HG02759 (cell line): ENCODE measurements around the gene ATP2B1.
"Not testable (repeated sequence)": the region's sequence is repeated elsewhere in the genome, so short reads cannot be mapped to it uniquely, and the experiment has no call there.

Experiments
- ATAC-seq: cut with Tn5 transposase; IDR thresholded peaks from one replicate; pipeline ENCODE4 v1.9.1; 2021; ENCODE audit warnings: mild to moderate bottlenecking, moderate library complexity; ENCODE audit not compliant: unreplicated experiment

The ATP2B1 gene

DNA sequence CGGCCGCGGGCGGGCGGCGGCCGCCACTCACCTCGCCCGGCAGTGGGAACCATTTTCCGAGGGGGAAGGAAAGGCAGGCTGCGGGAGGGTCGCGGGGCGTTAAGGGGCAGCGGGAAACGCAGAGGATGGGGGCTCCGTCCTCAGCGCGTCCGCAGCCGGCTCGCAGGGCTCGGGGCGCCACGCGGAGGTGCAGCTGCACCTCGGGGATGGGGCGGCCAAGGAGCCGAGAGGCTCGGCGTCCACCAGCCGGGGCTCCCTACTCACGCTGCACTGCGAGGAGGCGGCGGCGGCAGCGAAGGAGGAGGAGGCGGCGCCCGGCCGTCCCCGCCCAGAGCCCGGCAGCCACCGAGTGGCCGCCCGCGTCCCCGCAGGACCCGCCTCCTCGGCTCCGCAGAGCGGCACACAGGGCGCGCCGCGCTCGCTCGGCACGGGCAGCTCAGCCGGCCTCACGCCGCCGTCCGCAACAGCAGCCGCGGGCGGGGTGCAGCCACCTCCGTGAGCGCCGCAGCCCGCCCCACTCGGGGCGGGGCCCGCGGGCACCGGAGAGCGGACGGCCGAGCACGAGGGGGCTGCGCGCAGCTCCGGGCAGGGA, at the start of gene ATP2B1:
Gene ATP2B1, minus strand, starts transcription at position 274 of the 592 bp plus-strand sequence. CDS start 52,952 bp downstream, outside the sequence.
- peak; percentile 63 for ATAC-seq

DNA sequence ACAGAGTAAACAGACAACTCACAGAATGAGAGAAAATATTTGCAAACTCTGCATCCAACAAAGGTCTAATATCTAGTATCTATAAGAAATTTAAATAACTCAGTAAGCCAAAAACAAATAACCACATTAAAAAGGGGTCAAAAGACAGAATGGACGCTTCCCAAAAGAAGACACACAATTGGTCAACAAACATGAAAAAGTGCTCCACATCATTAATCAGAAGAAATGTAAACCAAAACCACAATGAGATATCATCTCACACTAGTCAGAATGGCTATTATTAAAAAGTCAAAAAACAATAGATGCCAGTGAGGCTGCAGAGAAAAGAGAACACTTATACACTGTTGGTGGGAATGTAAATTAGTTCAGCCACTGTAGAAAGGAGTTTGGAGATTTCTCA, 49.3 kb upstream of the ATP2B1 start:
- ATAC-seq: not testable (repeated sequence)

DNA sequence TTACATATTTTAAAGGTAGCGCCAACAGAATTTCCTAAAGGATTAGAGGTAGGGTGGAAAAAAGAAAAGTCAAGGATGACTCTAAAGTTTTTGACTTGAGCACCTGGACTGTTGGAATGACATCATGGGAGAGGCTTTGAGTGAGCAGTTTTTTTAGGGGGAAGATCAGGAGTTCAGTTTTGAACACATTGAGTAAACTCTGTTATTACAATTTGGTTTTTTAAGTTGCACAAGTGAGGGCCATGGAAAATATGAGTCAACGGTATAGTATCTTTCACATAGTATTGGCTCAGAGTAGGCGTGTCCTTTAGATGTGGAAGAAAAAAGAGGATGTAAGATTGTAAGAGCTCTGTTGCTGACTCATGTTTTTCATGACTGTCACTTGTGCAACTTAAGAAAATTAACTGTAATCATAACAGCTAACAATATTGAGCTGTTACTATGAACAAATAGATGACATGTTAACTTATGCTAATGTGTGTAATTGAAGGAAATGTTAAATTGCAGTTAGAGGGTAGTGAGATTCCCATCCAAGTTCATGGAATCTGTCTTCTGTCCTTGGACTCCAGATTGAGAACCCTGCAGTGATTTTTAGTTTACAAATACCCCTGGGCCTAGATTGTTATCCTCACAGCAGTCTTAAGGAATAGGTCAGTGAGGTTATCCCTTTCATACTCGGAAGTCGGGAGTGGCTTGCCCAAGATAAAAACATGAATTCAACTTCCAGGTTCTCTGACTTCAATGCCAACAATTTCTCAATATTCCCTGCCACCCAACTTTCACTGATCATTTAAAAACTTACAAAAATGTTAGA, 48.2 kb upstream of the ATP2B1 start:
- peak; percentile 93 for ATAC-seq

DNA sequence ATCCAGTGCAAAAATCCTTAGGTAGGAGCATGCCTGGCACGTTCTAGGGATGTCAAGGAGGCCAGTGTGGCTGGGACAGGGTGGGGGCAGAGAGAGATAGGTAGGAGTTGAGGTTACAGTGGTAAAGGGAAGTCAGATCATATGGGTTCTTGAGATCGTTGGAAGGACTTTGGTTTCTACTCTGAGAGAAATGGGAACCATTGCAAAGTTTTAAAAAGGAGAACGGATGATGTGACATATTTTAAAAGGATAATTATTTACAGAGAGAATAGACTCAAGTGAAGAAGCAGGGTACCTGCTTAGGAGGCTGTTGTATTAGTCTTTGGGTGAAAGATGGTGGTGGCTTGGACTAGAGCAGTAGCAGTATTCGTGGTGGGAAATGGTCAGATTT, 47.6 kb upstream of the ATP2B1 start:
- peak; percentile 10 for ATAC-seq

DNA sequence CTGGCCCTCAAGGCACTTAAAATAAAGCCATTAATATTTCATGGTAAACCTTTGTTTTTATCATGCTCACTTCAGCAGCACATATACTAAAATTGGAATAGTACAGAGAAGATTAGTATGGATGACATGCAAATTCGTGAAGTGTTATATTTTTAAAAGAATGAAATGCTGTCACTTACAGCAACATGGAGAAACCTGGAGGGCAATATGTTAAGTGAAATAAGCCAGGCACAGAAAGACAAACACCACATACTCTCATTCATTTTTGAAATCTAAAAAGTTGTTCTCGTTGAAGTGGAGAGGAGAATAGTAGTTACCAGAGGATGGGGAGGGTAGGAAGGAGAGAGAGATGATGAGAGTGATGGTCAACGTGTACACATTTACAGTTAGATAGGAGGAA, 45.4 kb upstream of the ATP2B1 start:
- no peak for ATAC-seq

DNA sequence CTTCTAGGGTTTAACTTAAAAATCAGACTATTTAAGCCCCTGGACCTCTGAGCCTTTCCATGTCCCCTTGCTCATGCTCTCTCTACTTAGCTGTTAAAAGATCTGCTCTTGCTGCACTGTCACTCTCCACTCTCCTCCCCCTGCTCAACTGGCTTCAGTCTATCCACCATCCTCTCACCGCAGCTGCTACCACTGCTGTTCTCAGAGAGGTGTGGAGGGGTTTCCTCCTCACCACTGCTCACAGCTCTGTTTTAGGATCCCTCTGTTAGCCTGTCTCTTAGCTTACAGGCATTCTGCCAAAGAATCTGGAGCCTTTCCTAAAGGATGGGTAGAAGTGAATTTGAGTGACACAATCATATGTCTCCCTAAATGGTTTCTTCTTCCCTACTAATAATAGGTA, 43.7 kb upstream of the ATP2B1 start:
- peak; percentile 45 for ATAC-seq

DNA sequence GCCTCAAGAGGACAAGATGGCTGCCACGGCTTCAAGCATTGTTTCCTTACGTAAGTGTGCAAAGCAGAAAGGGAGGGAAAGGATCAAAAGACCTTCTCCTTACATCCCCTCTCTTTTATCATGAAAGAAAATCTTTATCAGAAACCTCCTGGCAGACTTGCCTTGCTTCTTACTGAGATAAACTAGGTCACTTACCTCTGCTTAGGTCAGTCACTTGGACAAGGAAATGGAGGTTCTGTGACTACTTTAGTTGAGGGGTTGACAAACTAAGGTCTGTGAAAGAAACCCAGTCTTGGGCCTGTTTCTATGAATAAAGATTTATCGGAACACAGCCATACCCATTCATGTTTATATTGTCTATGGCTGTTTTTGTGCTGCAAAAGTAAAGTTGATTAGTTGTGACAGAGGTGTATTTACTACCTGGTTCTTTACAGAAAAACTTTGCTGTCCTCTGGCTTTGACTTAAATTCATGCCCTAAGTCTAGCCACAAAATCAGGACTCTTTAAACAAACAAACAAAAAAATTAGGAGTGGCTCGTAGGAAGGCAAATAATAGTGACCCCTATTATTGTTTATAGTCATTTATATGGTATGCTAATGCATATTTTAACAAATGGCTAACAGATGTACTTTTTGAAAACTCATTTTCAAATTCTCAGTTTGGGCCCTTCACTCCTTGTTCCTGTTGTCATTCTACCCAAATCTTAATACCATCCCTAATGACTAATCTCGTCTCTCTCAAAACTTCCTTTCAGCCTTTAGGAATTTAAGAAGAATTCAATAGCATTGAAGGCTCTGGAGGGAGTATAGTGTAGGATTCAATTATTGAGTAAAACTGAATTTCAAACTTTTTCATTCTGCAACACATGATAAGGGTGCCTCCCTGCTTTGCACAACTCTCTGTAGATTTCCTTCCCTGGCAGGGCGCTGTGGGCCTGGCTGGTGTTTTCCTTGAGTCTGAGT, 42.0 kb upstream of the ATP2B1 start:
- no peak for ATAC-seq

DNA sequence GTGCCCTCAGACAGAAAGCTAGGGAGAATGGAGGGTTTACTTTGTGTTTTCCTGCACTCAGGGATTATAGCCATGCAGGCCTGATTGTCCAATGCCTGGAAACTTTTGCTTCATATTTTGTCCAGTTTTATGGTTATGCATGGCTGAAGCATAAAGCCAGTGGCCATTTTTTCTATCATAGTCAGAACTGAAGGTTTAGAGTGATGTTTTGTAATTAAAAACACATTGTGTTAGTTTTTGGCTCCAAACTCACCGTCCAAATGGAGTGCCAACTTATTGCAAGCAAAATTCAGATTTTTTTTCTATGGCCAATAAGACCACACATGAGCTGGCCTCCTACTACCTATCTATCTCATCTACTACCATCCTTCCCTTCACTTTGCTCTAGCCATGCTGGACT, 40.2 kb upstream of the ATP2B1 start:
- ATAC-seq: no peak

DNA sequence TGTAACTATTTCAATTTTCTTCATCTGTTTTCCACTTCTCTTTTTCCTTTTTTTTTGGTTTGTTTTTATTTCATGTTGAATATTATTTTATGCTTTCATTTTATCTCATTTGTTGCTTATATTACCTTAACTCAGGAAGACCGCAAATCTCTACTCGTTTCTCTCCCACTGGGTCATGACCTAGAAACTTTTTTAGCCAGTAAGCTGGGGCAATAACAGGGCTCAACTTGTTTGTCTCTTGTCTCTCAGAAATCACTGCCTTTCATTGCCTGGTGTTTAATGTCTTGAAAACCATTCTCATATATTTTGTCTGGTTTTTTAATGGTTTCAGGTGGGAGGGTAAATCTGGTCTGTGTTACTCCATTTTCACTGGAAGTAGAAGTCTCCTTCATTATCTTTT, 36.6 kb upstream of the ATP2B1 start:
- no peak for ATAC-seq

DNA sequence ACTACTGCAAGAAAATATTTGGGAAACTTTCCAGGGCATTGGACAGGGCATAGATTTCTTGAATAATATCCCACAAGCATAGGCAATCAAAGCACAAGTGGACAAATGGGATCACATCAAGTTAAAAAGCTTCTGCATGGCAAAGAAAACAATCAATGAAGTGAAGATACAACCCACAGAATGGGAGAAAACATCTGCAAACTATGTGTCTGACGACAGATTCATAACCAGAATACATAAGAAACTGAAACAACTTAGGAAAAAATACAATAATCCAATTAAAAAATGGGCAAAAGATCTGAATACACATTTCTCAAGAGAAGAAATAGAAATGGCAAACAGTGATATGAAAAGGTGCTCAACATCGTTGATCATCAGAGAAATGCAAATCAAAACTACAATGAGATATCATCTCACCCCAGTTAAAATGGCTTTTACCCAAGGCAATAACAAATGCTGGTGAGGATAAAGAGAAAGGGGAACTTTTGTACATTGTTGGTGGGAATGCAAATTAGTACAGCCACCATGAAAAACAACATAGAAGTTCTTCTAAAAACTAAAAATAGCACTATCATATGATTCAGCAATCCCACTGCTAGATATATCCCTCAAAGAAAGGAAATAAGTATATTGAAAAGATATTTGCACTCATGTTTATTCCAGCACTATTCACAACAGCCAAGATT, 33.8 kb upstream of the ATP2B1 start:
- no peak for ATAC-seq

DNA sequence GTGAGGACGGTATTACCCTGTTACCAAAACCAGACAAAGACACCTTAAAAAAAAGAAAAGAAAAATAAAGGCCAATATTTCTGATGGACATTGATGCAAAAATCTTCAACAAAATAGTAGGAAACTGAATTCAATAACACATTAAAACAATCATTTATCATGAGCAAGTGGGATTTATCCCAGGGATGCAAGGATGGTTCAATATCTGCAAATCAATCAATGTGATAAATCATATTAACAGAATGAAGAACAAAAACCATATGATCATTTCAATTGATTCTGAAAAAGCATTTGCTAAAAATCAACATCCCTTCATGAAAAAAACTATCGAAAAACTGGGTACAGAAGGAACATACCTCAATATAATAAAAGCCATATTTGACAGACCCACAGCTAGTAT, 32.3 kb upstream of the ATP2B1 start:
- no peak for ATAC-seq

DNA sequence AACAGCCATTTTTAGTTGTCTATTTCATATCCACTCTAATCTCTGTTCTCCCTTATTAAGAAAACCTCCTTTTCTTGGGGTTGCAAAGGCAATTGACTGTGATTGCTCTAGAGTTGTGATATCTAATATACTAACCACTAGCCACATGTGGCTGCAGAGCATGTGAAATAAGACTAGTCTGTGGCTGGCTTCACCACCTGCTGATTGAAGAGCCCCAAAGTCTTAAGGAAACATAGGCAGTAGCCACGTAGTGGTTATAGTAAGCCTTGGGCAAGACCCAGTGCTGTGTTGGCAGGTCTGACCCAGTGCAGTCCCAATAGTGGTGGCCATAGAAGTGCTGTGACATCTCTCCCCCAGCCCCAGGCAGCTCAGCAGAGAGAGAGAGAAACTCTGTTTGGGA, 28.4 kb upstream of the ATP2B1 start:
- no peak for ATAC-seq

DNA sequence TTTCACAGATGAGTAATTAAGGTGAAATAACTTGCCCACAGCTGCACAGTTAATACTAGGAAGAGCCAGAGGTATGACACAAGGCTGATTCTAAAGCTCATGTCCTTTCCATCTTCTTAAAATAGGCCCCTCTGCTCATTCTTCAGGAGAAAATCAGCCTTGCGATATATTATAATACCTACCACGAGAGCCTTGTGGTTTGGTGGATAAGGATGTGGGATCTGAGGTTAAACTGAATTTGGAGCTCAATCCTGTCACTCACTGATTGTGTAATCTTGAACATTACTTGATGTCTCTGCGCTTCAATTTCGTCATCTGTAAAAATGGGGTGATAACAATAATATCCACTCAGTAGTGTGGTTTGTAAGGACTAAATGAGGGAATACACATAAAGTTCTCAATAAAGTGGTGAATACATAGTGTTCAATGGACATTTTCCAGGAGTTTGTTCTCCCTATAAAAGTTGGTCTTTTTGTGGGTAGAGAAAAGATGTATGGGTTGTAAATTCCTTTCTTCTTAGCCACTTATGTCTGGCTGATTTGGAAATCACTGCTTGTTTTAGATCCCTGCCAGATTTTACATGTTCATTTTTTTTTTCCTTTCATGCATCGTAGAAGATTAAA, 25.1 kb upstream of the ATP2B1 start:
- no peak for ATAC-seq

DNA sequence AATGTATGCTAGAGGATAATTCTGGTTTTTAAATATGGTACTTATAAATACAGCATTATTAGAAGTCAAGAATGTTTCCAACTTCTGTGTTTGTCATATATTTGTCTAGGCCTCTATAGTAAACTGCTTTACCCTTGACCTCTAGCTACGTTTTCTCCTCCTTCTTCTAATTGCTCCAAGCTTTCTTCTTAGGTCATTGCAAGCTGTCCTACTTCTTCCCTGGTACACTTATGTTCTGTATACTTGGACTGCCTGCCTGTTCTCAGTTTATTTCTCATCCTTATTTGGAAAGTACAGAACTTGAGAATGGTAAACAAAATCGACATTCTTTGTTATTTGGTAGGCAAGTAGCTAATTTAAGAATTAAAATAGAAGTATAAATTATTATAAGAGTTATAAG, 23.9 kb upstream of the ATP2B1 start:
- no peak for ATAC-seq

DNA sequence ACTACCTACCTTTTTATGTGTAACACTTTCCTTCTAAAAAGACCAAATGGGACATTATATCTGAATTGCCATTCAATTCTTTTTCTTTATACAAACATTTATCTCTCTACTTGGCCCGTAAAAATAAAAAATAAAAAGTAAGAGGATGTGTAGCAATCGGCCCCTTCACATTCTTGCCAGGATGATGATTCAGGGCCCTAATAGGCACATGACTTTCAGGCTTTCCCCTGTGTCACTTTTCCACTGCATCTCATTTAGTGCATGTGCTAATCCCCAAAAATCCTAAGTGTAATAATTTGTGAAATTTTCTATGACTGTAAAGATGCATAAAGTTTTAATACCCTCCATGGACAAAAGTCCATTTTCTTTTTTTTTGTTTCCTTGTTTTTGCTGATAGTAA, 23.0 kb upstream of the ATP2B1 start:
- ATAC-seq: no peak

DNA sequence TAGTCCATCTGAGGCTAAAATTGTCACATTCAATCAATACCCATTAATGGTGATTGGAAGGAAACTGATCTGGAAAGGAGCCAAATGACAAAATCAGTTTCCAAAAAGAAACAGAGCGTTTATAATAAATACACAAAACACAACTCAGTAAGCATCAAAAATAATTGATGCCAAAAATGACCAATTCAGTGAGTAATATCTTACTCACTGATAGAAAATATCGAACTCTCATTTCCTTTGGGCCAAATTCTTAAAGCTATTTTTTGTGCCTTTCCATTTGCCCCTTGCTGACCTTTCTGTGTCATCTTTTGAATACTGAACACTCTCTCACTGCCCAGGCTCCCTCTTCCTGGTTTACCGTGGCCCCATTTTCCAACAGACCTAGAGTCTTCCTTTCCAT, 22.5 kb upstream of the ATP2B1 start:
- ATAC-seq: no peak

DNA sequence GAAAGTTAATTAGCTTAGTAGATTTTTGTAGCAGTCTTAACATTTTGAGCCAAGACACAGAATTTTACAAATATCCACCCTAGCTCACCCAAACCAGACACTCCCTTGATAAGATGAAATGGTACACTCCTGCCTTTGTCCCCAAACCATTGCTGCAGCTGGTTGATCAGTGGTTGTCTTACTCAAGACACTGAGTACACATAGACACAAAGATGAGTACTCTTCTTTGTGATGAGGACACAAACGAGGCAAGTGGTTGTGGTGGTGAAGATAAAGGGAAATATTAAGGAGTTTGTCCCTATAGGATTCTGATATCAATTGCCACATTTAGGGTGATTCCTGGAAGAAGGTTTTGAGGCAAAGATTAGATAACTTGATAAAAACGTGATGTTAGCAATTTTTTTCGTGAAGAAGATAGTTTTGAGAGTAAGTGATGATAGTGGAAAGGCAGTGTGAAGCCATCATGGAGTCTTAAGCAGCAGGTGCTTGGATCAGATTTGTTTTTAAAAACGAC, 21.4 kb upstream of the ATP2B1 start:
- no peak for ATAC-seq

DNA sequence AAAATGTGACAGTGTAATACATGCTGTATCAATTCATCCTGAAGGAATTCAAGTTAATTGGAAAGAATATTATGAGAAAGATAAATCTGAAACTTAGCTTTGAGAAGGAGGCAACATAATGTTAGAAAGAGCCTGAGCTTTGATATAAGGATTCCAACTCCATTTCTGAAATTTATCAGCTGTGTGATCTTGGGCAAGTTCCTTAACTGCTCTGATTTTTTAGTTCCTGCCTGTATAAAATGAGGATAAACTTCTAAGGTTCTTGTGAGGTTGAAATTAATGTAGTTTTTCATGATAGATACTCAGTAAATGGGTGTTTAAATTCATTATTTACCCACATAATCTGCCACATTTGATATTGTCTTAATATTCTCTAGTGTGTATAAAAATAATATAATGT, 14.6 kb upstream of the ATP2B1 start:
- no peak for ATAC-seq

DNA sequence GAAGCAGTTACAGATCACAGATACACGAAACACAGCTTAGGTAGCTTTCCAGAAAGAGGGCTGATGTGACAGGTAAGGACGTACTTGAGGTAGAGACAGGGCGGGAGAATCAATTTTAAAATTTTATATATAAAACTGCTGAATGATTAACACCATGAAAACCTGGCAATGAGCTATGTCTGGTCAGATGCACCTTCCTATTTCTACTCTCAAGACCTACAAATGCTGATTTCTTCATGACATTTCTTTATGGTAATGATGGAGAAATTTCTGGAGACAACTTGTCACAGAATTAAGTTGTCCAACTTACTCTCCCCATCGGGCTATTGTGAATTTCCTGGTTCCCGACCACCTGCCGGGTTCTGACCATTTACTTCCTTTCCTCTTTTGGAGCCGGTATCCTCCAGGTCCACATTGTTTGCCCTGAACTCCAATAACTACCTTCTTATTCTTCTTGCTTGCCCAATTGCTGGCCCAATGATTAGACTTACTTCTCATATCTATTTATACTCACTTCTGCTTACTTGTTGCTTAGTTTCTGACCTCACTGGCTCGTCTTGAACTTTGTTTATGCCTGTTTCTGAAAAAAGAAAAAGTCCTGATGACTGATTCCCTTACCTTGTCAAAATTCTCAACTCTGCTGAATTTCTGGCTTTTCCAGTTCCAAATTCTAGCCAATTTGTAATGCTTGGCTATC, 12.8 kb upstream of the ATP2B1 start:
- peak; percentile 89 for ATAC-seq
